ENCODE measurements around the gene ARHGAP18. TPM values are rescaled to one million over a fixed set of nuclear protein-coding genes. Genes with fewer than 3 reads are reported as not detected.

ARHGAP18 gene
- total RNA-seq, 1 donor from 2014 or later: 110 TPM

GRCh38 chr6:129717277-129717676, 7.3 kb upstream of the ARHGAP18 start:
- DNase-seq: peak; percentile 56

- peak; percentile 76 for DNase-seq
Measured at GRCh38 chr6:129713806-129714333, 3.9 kb upstream of the ARHGAP18 start.

- DNase-seq: no peak
Measured at GRCh38 chr6:129711271-129711631, 1.3 kb upstream of the ARHGAP18 start.

- DNase-seq: no peak
Measured at GRCh38 chr6:129710450-129711270, 683 bp upstream of the ARHGAP18 start.

GRCh38 chr6:129709196-129709768, 695 bp downstream of the ARHGAP18 start:
- peak; percentile 66 for DNase-seq

GRCh38 chr6:129708496-129709195, 1.3 kb downstream of the ARHGAP18 start:
- no peak for DNase-seq

GRCh38 chr6:129707882-129708495, 2.0 kb downstream of the ARHGAP18 start:
- no peak for DNase-seq

- DNase-seq: no peak
Measured at GRCh38 chr6:129707028-129707427, 2.9 kb downstream of the ARHGAP18 start.

GRCh38 chr6:129705212-129705611, 4.8 kb downstream of the ARHGAP18 start:
- no peak for DNase-seq

- DNase-seq: no peak
Measured at GRCh38 chr6:129704708-129705107, 5.3 kb downstream of the ARHGAP18 start.

GRCh38 chr6:129701721-129702455, 8.1 kb downstream of the ARHGAP18 start:
- DNase-seq: peak; percentile 54

GRCh38 chr6:129700666-129701065, 9.3 kb downstream of the ARHGAP18 start:
- DNase-seq: no peak

- DNase-seq: no peak
Measured at GRCh38 chr6:129699659-129700058, 10.3 kb downstream of the ARHGAP18 start.

GRCh38 chr6:129698430-129698829, 11.5 kb downstream of the ARHGAP18 start:
- DNase-seq: no peak

GRCh38 chr6:129697788-129698187, 12.2 kb downstream of the ARHGAP18 start:
- DNase-seq: no peak

- no peak for DNase-seq
Measured at GRCh38 chr6:129696843-129697242, 13.1 kb downstream of the ARHGAP18 start.

GRCh38 chr6:129696028-129696418, 14.0 kb downstream of the ARHGAP18 start:
- DNase-seq: no peak

GRCh38 chr6:129695373-129696027, 14.5 kb downstream of the ARHGAP18 start:
- DNase-seq: no peak

GRCh38 chr6:129694036-129694435, 15.9 kb downstream of the ARHGAP18 start:
- no peak for DNase-seq

GRCh38 chr6:129692467-129692866, 17.5 kb downstream of the ARHGAP18 start:
- DNase-seq: no peak

GRCh38 chr6:129691709-129692108, 18.3 kb downstream of the ARHGAP18 start:
- DNase-seq: no peak

All from dermis blood vessel endothelial cell (primary cell).